ELR (cell line): Measurements from ENCODE around the gene KCNQ5.

ENCODE experiments used
- DNase-seq: peaks from one replicate; pipeline ENCODE4 v3.0.0-alpha.2; 2015; ENCODE audit warnings: low read depth

KCNQ5 gene

GRCh38 chr6:72639920-72640614 is 18.2 kb downstream of the KCNQ5 start:
- DNase-seq = no peak

GRCh38 chr6:72640615-72640930 is 18.7 kb downstream of the KCNQ5 start:
- no peak for DNase-seq

- no peak for DNase-seq
These were observed 20.6 kb downstream of the KCNQ5 start for GRCh38 chr6:72642435-72642834.

- DNase-seq = no peak
These were observed 21.4 kb downstream of the KCNQ5 start for GRCh38 chr6:72643214-72643613.

- peak; percentile 79 for DNase-seq
These were observed 25.0 kb downstream of the KCNQ5 start for GRCh38 chr6:72646604-72647485.

GRCh38 chr6:72647489-72647888 is 25.6 kb downstream of the KCNQ5 start:
- no peak for DNase-seq

GRCh38 chr6:72649032-72649984 is 27.4 kb downstream of the KCNQ5 start:
- DNase-seq = peak; percentile 88

GRCh38 chr6:72650081-72650745 is 28.3 kb downstream of the KCNQ5 start:
- DNase-seq = peak; percentile 34

- no peak for DNase-seq
These were observed 29.3 kb downstream of the KCNQ5 start for GRCh38 chr6:72651174-72651573.

GRCh38 chr6:72651967-72652956 is 30.4 kb downstream of the KCNQ5 start:
- no peak for DNase-seq

- DNase-seq = no peak
These were observed 31.2 kb downstream of the KCNQ5 start for GRCh38 chr6:72653026-72653425.

- no peak for DNase-seq
These were observed 32.3 kb downstream of the KCNQ5 start for GRCh38 chr6:72654071-72654621.

GRCh38 chr6:72657407-72658197 is 35.7 kb downstream of the KCNQ5 start:
- DNase-seq = peak; percentile 60

- no peak for DNase-seq
These were observed 37.9 kb downstream of the KCNQ5 start for GRCh38 chr6:72659754-72660153.

- DNase-seq = no peak
These were observed 39.5 kb downstream of the KCNQ5 start for GRCh38 chr6:72661411-72661810.

- no peak for DNase-seq
These were observed 43.7 kb downstream of the KCNQ5 start for GRCh38 chr6:72665599-72665998.

- DNase-seq = no peak
These were observed 47.5 kb downstream of the KCNQ5 start for GRCh38 chr6:72669324-72669723.

- DNase-seq = no peak
These were observed 51.0 kb downstream of the KCNQ5 start for GRCh38 chr6:72672906-72673305.

- DNase-seq = no peak
These were observed 53.0 kb downstream of the KCNQ5 start for GRCh38 chr6:72674842-72675241.
